RWPE2 (cell line): ENCODE measurements around the gene HHATL.

ENCODE experiments used
- ATAC-seq: fragments of 200-7000 bp; cut with Tn5 transposase; 3 replicates; pipeline ENCODE4 v1.9.1; 2021; ENCODE audit warnings: low read depth
- DNase-seq: peaks from one replicate; pipeline ENCODE4 v3.0.0-alpha.2; 2020; ENCODE audit warnings: low spot score
- H3K27ac ChIP-seq: fragments of 450-650 bp; 2 replicates; pipeline ENCODE4 v1.5.1; 2017; ENCODE audit warnings: mild to moderate bottlenecking; ENCODE audit not compliant: poor library complexity, severe bottlenecking
- H3K27me3 ChIP-seq: fragments of 250-450 bp; sonication (Bioruptor Pico); 2 replicates; pipeline ENCODE4 v1.5.1; 2021; ENCODE audit warnings: mild to moderate bottlenecking, moderate library complexity; ENCODE audit not compliant: insufficient read depth, poor library complexity, severe bottlenecking
- H3K36me3 ChIP-seq: fragments of 250-450 bp; sonication (Bioruptor Pico); 2 replicates; pipeline ENCODE4 v1.5.1; 2020; ENCODE audit warnings: low read depth, mild to moderate bottlenecking, moderate library complexity
- H3K4me1 ChIP-seq: fragments of 250-450 bp; sonication (Bioruptor Pico); 2 replicates; pipeline ENCODE4 v1.5.1; 2021; ENCODE audit warnings: mild to moderate bottlenecking, moderate library complexity; ENCODE audit not compliant: insufficient read depth, poor library complexity, severe bottlenecking
- H3K4me3 ChIP-seq: fragments of 250-450 bp; sonication (Bioruptor Pico); 2 replicates; pipeline ENCODE4 v1.5.1; 2021; ENCODE audit warnings: mild to moderate bottlenecking, moderate library complexity; ENCODE audit not compliant: severe bottlenecking
- H3K9me3 ChIP-seq: fragments of 250-450 bp; sonication (Bioruptor Pico); 2 replicates; pipeline ENCODE4 v1.5.1; 2021; ENCODE audit warnings: mild to moderate bottlenecking, moderate library complexity; ENCODE audit not compliant: severe bottlenecking
- CTCF ChIP-seq: fragments of 450-650 bp; IDR thresholded peaks from one replicate; pipeline ENCODE4 v1.5.1; 2017; ENCODE audit warnings: mild to moderate bottlenecking, moderate library complexity; ENCODE audit not compliant: poor library complexity, severe bottlenecking

The HHATL gene

GRCh38 chr3:42714171-42714852 is 11.7 kb upstream of the HHATL start:
- no peak for ATAC-seq
- no peaks in the 10 kb centered on the region for H3K9me3 ChIP-seq
- no peaks in the 10 kb centered on the region for H3K27me3 ChIP-seq
- H3K4me1 ChIP-seq: no peaks in the 10 kb centered on the region
- no peak overlapping the region for H3K4me3 ChIP-seq
- H3K36me3 ChIP-seq: no peaks in the 10 kb centered on the region
- no peak overlapping the region for H3K27ac ChIP-seq
- DNase-seq: no peak
- no peak for TF ChIP-seq CTCF

- no peak overlapping the region for H3K4me3 ChIP-seq
- ATAC-seq (no peak), DNase-seq (no peak)
- no peak overlapping the region for H3K27ac ChIP-seq
- H3K4me1 ChIP-seq: no peaks in the 10 kb centered on the region
- H3K27me3 ChIP-seq: no peaks in the 10 kb centered on the region
- H3K9me3 ChIP-seq: no peaks in the 10 kb centered on the region
- TF ChIP-seq CTCF: no peak
- no peaks in the 10 kb centered on the region for H3K36me3 ChIP-seq
These were observed 11.1 kb upstream of the HHATL start for GRCh38 chr3:42713747-42714146.

GRCh38 chr3:42712688-42713372 is 10.2 kb upstream of the HHATL start:
- Histone ChIP-seq H3K27me3 (no peaks in the 10 kb centered on the region), H3K9me3 (no peaks in the 10 kb centered on the region), H3K4me1 (no peaks in the 10 kb centered on the region), H3K36me3 (no peaks in the 10 kb centered on the region), H3K4me3 (no peak overlapping the region), H3K27ac (no peak overlapping the region)
- no peak for TF ChIP-seq CTCF
- DNase-seq (peak; percentile 41), ATAC-seq (no peak)

GRCh38 chr3:42712344-42712648 is 9.7 kb upstream of the HHATL start:
- Histone ChIP-seq H3K4me1 (no peaks in the 10 kb centered on the region), H3K9me3 (no peaks in the 10 kb centered on the region), H3K36me3 (no peaks in the 10 kb centered on the region), H3K27me3 (no peaks in the 10 kb centered on the region), H3K27ac (no peak overlapping the region), H3K4me3 (no peak overlapping the region)
- TF ChIP-seq CTCF: no peak
- no peak for ATAC-seq
- DNase-seq: no peak
